WTC11 (cell line): ENCODE measurements around the gene SKAP2. TPM values are rescaled to one million over a fixed set of nuclear protein-coding genes. Genes with fewer than 3 reads are reported as not detected.

Source experiments
- ATAC-seq: fragments of 200-7000 bp; cut with Tn5 transposase; 2 replicates; pipeline ENCODE4 v1.10.0; 2021; ENCODE audit warnings: mild to moderate bottlenecking, moderate library complexity
- CTCF ChIA-PET: fragments of 300-600 bp; sonication (Branson Sonifier 250); formaldehyde crosslinking; loops from one replicate; lab custom pipeline; 2021; ENCODE audit warnings: antibody characterized with exemption; lab: Charles Lee
- POLR2A ChIA-PET: fragments of 350-600 bp; sonication (Branson Sonifier 250); formaldehyde crosslinking; loops from one replicate; lab custom pipeline; 2021; ENCODE audit warnings: antibody characterized with exemption; lab: Charles Lee
- DNase-seq: peaks from one replicate; pipeline ENCODE4 v3.0.0; 2021; ENCODE audit warnings: low spot score
- H3K27ac Mint-ChIP-seq: 2 replicates; pipeline ENCODE4 v1.8.0; 2021; ENCODE audit warnings: mixed read lengths
- H3K27me3 Mint-ChIP-seq: 2 replicates; pipeline ENCODE4 v1.8.0; 2021; ENCODE audit warnings: low read depth, mild to moderate bottlenecking, moderate library complexity, mixed read lengths
- H3K36me3 Mint-ChIP-seq: 2 replicates; pipeline ENCODE4 v1.8.0; 2021; ENCODE audit warnings: mixed read lengths
- H3K4me1 Mint-ChIP-seq: 2 replicates; pipeline ENCODE4 v1.8.0; 2022; ENCODE audit warnings: mixed read lengths
- H3K4me3 Mint-ChIP-seq: 2 replicates; pipeline ENCODE4 v1.8.0; 2021; ENCODE audit warnings: mild to moderate bottlenecking, moderate library complexity, mixed read lengths
- H3K9me3 Mint-ChIP-seq: 2 replicates; pipeline ENCODE4 v1.8.0; 2021; ENCODE audit warnings: mixed read lengths
- E2F1 ChIP-seq: sonication (generic); formaldehyde crosslinking; IDR thresholded peaks from 2 replicates; pipeline ENCODE4 v1.8.0; 2022; ENCODE audit warnings: mild to moderate bottlenecking, missing genetic modification reagents
- ERG ChIP-seq: fragments of 250-450 bp; sonication (Bioruptor Pico); IDR thresholded peaks from 2 replicates; pipeline ENCODE4 v1.8.0; 2021; ENCODE audit warnings: mild to moderate bottlenecking
- ESRRA ChIP-seq: sonication (generic); formaldehyde crosslinking; IDR thresholded peaks from 2 replicates; pipeline ENCODE4 v1.8.1; 2022; ENCODE audit warnings: mild to moderate bottlenecking, missing genetic modification reagents, borderline replicate concordance
- ETV6 ChIP-seq: sonication (generic); formaldehyde crosslinking; IDR thresholded peaks from 2 replicates; pipeline ENCODE4 v1.8.1; 2022; ENCODE audit warnings: mild to moderate bottlenecking, missing genetic modification reagents
- FOXJ3 ChIP-seq: sonication (generic); formaldehyde crosslinking; IDR thresholded peaks from 2 replicates; pipeline ENCODE4 v1.9.0; 2021; ENCODE audit warnings: missing genetic modification reagents, mild to moderate bottlenecking, borderline replicate concordance
- GTF2I ChIP-seq: fragments of 250-450 bp; sonication (Bioruptor Pico); conservative IDR thresholded peaks from 2 replicates; pipeline ENCODE4 v1.4.0; 2021; ENCODE audit warnings: mild to moderate bottlenecking
- MYBL2 ChIP-seq: sonication (generic); formaldehyde crosslinking; IDR thresholded peaks from 2 replicates; pipeline ENCODE4 v1.8.1; 2023; ENCODE audit warnings: mild to moderate bottlenecking, moderate library complexity, missing genetic modification reagents
- PRDM15 ChIP-seq: sonication (generic); formaldehyde crosslinking; IDR thresholded peaks from 2 replicates; pipeline ENCODE4 v1.8.0; 2022; ENCODE audit warnings: missing genetic modification reagents
- RELA ChIP-seq: sonication (generic); formaldehyde crosslinking; IDR thresholded peaks from 2 replicates; pipeline ENCODE4 v1.8.1; 2022; ENCODE audit warnings: missing genetic modification reagents, mild to moderate bottlenecking, borderline replicate concordance
- ZBTB21 ChIP-seq: sonication (generic); formaldehyde crosslinking; IDR thresholded peaks from 2 replicates; pipeline ENCODE4 v1.8.1; 2023; ENCODE audit warnings: mild to moderate bottlenecking, missing genetic modification reagents, borderline replicate concordance
- ZNF138 ChIP-seq: sonication (generic); formaldehyde crosslinking; conservative IDR thresholded peaks from 2 replicates; pipeline ENCODE4 v1.8.1; 2022; ENCODE audit warnings: mild to moderate bottlenecking, moderate library complexity, missing genetic modification reagents
- ZNF423 ChIP-seq: fragments of 250-450 bp; sonication (Bioruptor Pico); IDR thresholded peaks from 2 replicates; pipeline ENCODE4 v2.1.2; 2022; ENCODE audit warnings: mild to moderate bottlenecking, moderate library complexity
- total RNA-seq: library from RNA; stranded (reverse); gene quantifications from 3 replicates; pipeline ENCODE4 v1.2.3, GENCODE V29; 2021
- TF ChIP-seq, protein P1 (sequence below): sonication (generic); formaldehyde crosslinking; IDR thresholded peaks from 2 replicates; pipeline ENCODE4 v1.8.1; 2023; ENCODE audit warnings: mild to moderate bottlenecking, missing genetic modification reagents
- TF ChIP-seq, protein P2 (sequence below): fragments of 250-450 bp; sonication (Bioruptor Pico); IDR thresholded peaks from 2 replicates; pipeline ENCODE4 v1.9.0; 2021; ENCODE audit warnings: mild to moderate bottlenecking
- TF ChIP-seq, protein P3 (sequence below): sonication (generic); formaldehyde crosslinking; IDR thresholded peaks from 2 replicates; pipeline ENCODE4 v1.8.1; 2022; ENCODE audit warnings: mild to moderate bottlenecking, moderate library complexity, missing genetic modification reagents
- TF ChIP-seq, protein P4 (sequence below): fragments of 250-450 bp; sonication (Bioruptor Pico); IDR thresholded peaks from 2 replicates; pipeline ENCODE4 v1.9.0; 2021; ENCODE audit warnings: moderate library complexity, mild to moderate bottlenecking, inconsistent platforms, borderline replicate concordance

Gene SKAP2
- total RNA-seq, 1 experiment from 2014 or later, result 2.5 TPM

GRCh38 chr7:26863518-26864308 lies 677 bp downstream of the SKAP2 start:
- H3K36me3 Mint-ChIP-seq, result no peaks in the 10 kb centered on the region
- ChIA-PET CTCF (interaction anchor here (0.7 to 1.1 kb wide), 4 partner anchors 9 to 297 kb away, joined by 3 to 6 read pairs (median 3); partner anchors contain the start of genes HOXA1 and HOXA5), POLR2A (no interaction called here)
- no peak for DNase-seq
- peaks cover 62% of the 10 kb centered on the region for H3K27me3 Mint-ChIP-seq
- H3K4me1 Mint-ChIP-seq, result peaks cover 20% of the 10 kb centered on the region
- peak overlapping the region; percentile 88; the same call in 1 of the 2 replicates for H3K27ac Mint-ChIP-seq
- TF ChIP-seq RELA, result no peak
- H3K4me3 Mint-ChIP-seq, result peak overlapping the region; percentile 91
- no peaks in the 10 kb centered on the region for H3K9me3 Mint-ChIP-seq
- ATAC-seq, result no peak

- CTCF ChIA-PET, result interaction anchor here (1.1 kb wide), 1 partner anchor 298 kb away, joined by 6 read pairs; no protein-coding TSS in a partner anchor
- Mint-ChIP-seq H3K27ac (no peak overlapping the region), H3K9me3 (no peaks in the 10 kb centered on the region), H3K36me3 (no peaks in the 10 kb centered on the region), H3K4me1 (peaks cover 29% of the 10 kb centered on the region), H3K4me3 (no peak overlapping the region), H3K27me3 (peaks cover 68% of the 10 kb centered on the region)
- ATAC-seq (no peak), DNase-seq (no peak)
- no peak for TF ChIP-seq PRDM15 (CRISPR knock-in tag)
- TF ChIP-seq ERG (CRISPR knock-in tag), result no peak
- no peak for TF ChIP-seq ZBTB21 (CRISPR knock-in tag)
- TF ChIP-seq, protein P1, sequence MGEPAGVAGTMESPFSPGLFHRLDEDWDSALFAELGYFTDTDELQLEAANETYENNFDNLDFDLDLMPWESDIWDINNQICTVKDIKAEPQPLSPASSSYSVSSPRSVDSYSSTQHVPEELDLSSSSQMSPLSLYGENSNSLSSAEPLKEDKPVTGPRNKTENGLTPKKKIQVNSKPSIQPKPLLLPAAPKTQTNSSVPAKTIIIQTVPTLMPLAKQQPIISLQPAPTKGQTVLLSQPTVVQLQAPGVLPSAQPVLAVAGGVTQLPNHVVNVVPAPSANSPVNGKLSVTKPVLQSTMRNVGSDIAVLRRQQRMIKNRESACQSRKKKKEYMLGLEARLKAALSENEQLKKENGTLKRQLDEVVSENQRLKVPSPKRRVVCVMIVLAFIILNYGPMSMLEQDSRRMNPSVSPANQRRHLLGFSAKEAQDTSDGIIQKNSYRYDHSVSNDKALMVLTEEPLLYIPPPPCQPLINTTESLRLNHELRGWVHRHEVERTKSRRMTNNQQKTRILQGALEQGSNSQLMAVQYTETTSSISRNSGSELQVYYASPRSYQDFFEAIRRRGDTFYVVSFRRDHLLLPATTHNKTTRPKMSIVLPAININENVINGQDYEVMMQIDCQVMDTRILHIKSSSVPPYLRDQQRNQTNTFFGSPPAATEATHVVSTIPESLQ (CRISPR knock-in tag), result no peak
- POLR2A ChIA-PET, result no interaction called here
Measured at GRCh38 chr7:26862834-26863233, 1.6 kb downstream of the SKAP2 start.

GRCh38 chr7:26861050-26861449 lies 3.3 kb downstream of the SKAP2 start:
- no peak for ATAC-seq
- no peaks in the 10 kb centered on the region for H3K9me3 Mint-ChIP-seq
- peaks cover 41% of the 10 kb centered on the region for H3K4me1 Mint-ChIP-seq
- TF ChIP-seq E2F1 (CRISPR knock-in tag) (no peak), ZNF138 (CRISPR knock-in tag) (no peak), GTF2I (CRISPR knock-in tag) (no peak), ETV6 (CRISPR knock-in tag) (no peak), FOXJ3 (CRISPR knock-in tag) (no peak), ZNF423 (CRISPR knock-in tag) (no peak), MYBL2 (CRISPR knock-in tag) (no peak), ESRRA (CRISPR knock-in tag) (no peak)
- TF ChIP-seq, protein P2, sequence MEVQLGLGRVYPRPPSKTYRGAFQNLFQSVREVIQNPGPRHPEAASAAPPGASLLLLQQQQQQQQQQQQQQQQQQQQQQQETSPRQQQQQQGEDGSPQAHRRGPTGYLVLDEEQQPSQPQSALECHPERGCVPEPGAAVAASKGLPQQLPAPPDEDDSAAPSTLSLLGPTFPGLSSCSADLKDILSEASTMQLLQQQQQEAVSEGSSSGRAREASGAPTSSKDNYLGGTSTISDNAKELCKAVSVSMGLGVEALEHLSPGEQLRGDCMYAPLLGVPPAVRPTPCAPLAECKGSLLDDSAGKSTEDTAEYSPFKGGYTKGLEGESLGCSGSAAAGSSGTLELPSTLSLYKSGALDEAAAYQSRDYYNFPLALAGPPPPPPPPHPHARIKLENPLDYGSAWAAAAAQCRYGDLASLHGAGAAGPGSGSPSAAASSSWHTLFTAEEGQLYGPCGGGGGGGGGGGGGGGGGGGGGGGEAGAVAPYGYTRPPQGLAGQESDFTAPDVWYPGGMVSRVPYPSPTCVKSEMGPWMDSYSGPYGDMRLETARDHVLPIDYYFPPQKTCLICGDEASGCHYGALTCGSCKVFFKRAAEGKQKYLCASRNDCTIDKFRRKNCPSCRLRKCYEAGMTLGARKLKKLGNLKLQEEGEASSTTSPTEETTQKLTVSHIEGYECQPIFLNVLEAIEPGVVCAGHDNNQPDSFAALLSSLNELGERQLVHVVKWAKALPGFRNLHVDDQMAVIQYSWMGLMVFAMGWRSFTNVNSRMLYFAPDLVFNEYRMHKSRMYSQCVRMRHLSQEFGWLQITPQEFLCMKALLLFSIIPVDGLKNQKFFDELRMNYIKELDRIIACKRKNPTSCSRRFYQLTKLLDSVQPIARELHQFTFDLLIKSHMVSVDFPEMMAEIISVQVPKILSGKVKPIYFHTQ (CRISPR knock-in tag), result no peak
- TF ChIP-seq, protein P3, sequence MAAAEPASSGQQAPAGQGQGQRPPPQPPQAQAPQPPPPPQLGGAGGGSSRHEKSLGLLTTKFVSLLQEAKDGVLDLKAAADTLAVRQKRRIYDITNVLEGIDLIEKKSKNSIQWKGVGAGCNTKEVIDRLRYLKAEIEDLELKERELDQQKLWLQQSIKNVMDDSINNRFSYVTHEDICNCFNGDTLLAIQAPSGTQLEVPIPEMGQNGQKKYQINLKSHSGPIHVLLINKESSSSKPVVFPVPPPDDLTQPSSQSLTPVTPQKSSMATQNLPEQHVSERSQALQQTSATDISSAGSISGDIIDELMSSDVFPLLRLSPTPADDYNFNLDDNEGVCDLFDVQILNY (CRISPR knock-in tag), result no peak
- TF ChIP-seq, protein P4, sequence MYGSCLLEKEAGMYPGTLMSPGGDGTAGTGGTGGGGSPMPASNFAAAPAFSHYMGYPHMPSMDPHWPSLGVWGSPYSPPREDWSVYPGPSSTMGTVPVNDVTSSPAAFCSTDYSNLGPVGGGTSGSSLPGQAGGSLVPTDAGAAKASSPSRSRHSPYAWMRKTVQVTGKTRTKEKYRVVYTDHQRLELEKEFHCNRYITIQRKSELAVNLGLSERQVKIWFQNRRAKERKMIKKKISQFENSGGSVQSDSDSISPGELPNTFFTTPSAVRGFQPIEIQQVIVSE (CRISPR knock-in tag), result no peak

More at GRCh38 chr7:26861050-26861449, 3.3 kb downstream of the SKAP2 start:
- ChIA-PET POLR2A (no interaction called here), CTCF (no interaction called here)
- no peak overlapping the region for H3K27ac Mint-ChIP-seq
- H3K27me3 Mint-ChIP-seq, result peaks cover 78% of the 10 kb centered on the region
- no peak for DNase-seq
- no peaks in the 10 kb centered on the region for H3K36me3 Mint-ChIP-seq
- no peak overlapping the region for H3K4me3 Mint-ChIP-seq
